Stimulated activated CD8-positive, alpha-beta memory T cell treated with anti-CD3 and anti-CD28 coated beads, Interleukin-7, amount 100 ng/mL, for 4 hours (primary cell): ENCODE results near the gene CMIP.
"Not testable (repeated sequence)": the region's sequence is repeated elsewhere in the genome, so short reads cannot be mapped to it uniquely, and the experiment has no call there.

Source experiments
- DNase-seq, 2 donors: peaks; one replicate each; pipeline ENCODE4 v3.0.0-alpha.2; 2020; ENCODE audit warnings: low read depth in 2 of 2

Gene CMIP

GRCh38 chr16:81444448-81445121, at the start of gene CMIP:
TSS of gene CMIP (plus strand) at chr16:81444808.
- peak; percentile 41 to 77 for DNase-seq

GRCh38 chr16:81394966-81395655, 49.5 kb upstream of the CMIP start:
- no peak for DNase-seq

- DNase-seq: no peak
Measured at GRCh38 chr16:81397058-81397878, 47.3 kb upstream of the CMIP start.

GRCh38 chr16:81397879-81398520, 46.6 kb upstream of the CMIP start:
- no peak for DNase-seq

DNA sequence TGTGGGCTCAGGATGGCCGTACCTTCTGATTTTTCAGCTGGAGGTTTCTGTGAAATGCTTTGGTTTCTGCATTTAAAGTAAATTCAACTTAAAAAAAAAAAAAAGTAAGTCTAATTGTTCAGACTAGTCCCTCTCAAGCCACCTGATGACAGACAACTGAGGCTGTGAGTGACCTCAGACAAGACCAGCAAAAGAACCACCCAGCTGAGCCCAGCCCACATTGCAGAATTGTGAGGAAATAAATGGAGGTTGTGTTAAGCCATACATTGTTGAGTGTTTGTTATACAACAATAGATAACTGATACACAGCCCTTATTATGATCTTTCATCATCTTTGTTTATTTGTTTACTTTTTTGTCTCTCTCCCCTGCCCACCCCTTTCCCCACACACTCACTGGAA, 44.7 kb upstream of the CMIP start:
- no peak for DNase-seq

GRCh38 chr16:81401035-81401950, 43.3 kb upstream of the CMIP start:
- no peak for DNase-seq

GRCh38 chr16:81403208-81403600, 41.4 kb upstream of the CMIP start:
- no peak for DNase-seq

DNA sequence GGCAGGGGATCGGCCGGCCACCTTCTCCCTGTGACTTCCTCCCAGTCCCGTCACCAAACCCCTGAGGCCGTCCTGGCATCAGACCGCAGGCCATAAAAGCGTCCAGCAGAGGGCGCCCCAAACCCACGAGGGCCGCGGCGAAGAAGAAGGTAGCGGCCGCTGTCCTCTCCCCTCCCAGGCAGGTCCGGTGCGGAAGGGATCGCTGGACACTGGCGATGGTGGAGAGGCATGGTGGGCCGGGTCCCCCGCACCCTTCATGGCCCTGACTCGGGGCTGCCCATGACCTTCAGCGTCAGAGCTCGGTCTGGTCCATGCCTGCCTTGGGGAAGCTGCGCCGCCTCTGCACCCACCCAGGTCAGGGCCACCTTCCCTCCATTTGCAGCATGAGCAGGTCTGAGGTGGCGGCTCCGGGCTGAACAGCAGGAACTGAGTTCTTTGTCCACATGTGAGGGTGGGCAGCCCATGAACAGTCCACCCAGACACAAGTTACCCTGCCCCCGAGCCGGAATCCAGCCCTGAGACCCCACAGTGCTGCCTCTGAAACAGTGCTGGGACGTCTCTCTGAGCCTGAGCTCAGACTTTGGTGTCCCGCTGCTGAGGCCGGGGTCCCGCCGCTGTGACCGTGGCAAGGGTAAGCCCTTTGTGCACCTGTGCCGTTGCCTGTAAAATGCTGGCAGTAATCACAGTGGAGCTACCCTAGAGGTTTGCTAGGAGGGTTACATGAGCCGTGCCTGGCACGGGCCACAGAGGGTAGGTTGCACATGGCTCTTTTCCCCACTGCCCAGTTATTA, 40.8 kb upstream of the CMIP start:
- DNase-seq: peak; percentile 58 to 60

GRCh38 chr16:81405002-81405401, 39.6 kb upstream of the CMIP start:
- DNase-seq: not testable (repeated sequence)

DNA sequence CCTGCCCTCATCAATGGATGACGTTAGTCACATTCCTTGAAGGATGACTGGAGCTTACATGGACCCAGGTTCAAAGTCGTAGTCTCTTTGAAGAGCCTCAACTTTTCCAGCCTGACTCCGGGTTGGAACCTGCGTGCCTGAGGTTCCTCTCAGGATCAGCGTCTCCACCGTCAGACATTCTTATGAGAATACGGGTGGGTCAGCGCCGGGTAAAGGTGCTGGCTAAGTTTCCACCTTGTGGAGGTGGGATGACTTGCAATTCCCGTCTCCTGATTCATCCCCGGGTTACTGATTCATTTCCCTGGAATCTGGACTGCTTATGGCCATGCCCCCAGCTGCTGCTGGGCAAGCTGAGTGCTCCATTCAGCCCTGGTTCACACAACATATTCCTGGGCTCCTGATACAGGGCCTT, 38.9 kb upstream of the CMIP start:
- DNase-seq: no peak

GRCh38 chr16:81408409-81408950, 36.1 kb upstream of the CMIP start:
- DNase-seq: no peak

GRCh38 chr16:81409016-81409556, 35.5 kb upstream of the CMIP start:
- DNase-seq: no peak

GRCh38 chr16:81410643-81411293, 33.8 kb upstream of the CMIP start:
- no peak for DNase-seq

DNA sequence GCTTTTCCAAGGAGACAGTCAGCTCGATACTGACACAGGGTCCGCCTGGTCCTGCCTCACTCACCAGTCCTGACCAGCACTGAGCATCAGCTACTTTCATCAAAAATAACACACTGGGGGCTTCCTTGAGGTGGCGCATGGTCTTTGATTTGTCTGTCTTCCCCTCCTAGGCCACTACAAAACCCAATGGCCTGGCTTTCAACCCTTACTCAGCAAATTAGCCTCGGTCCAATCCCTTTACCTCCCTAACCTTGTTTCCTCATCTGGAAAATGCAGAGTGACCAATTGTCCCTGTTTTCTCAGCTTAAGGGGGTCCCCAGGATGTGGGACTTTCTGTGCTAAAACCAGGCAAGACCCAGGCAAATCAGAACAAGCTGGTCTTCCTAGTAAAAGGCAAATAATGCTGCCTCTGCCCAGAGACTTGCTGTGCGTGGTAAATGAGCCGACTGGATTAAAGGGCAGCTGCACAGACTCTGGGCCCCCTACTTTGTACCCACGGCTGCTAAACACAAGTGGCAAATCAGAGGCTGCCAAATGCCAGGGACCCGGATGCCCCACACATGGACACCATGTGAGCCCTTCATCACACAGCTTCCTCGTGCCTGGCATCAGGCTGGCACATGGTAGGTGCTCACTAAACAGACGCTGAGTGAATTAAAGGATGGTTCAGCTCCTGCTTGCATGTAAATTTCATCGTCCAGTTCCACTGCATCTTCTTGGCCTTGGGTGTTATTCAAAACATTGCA, 31.2 kb upstream of the CMIP start:
- DNase-seq: no peak

DNA sequence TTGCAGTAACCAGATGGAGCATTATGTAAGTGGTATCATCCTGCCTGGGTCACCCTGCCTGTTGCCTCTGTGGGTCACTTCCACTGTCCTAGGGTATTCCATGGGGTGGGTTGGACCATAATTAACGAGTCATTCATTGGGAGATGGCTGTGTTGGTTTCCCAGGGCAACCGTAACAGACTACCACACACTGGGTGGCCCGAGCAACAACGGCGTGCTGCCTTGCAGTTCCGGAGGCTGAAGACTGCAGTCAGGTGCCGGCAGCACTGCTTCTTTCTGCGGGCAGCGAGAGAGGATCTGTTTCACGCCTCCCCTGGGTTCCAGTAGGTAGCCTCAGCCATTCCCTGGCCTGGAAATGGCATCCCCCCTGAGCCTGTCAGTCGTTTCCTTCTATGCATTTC, 28.9 kb upstream of the CMIP start:
- DNase-seq: no peak

DNA sequence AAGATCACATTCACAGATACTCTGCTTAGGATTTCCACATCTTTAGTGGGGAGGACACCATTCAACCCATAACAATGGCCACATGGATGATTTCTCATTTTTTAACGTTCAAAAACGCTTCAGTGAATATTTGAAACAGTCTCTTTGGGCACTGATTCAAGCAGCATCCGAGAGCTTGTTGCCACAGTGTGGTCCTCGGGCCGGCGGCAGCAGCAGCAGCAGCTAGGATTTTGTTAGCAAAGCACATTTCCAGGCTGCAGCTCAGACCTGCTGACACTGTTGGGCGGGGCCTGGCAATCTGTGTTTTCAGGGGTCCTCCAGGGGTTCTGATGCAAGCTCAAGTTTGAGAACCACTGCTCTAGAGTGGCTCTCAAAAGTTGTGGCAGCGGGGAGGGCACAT, 27.9 kb upstream of the CMIP start:
- no peak for DNase-seq

- DNase-seq: no peak
Measured at GRCh38 chr16:81417210-81417609, 27.4 kb upstream of the CMIP start.

DNA sequence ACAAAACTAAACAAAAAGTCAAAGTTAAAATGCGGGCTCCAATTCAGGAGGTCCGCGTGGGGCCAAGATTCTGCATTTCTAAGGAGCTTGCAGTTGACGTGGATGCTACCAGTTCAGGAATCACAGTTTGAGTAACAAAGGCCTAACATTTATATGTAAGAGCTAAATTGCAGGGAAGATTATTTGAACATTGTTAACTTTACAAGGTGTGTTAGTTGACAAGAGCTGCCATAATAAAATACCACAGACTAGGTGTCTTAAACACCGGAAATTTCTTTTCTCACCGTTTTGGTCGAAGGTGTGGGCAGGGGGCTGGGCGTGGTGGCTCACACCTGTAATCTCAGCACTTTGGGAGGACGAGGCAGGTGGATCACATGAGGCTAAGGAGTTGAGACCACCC, 24.8 kb upstream of the CMIP start:
- no peak for DNase-seq

- DNase-seq: no peak
Measured at GRCh38 chr16:81421126-81421525, 23.5 kb upstream of the CMIP start.
